Fibroblast of the aortic adventitia (primary cell): ENCODE measurements around the gene VAV2. TPM values are rescaled to one million over a fixed set of nuclear protein-coding genes. Genes with fewer than 3 reads are reported as not detected.

ENCODE experiments used
- DNase-seq: peaks from one replicate; pipeline ENCODE4 v3.0.0-alpha.2; 2010; ENCODE audit warnings: low read depth
- H3K4me3 ChIP-seq: 2 replicates; pipeline ENCODE4 v1.5.1; 2011; ENCODE audit warnings: low read depth, mild to moderate bottlenecking, control low read depth, low read length, moderate library complexity
- CTCF ChIP-seq: IDR thresholded peaks from 2 replicates; pipeline ENCODE4 v1.5.1; 2011; ENCODE audit warnings: mild to moderate bottlenecking, low read length, control low read depth, inconsistent platforms; ENCODE audit not compliant: insufficient read depth
- total RNA-seq: library from RNA; depleted of rRNA; stranded (reverse); fragments of >200 nt; gene quantifications from 2 replicates; pipeline ENCODE4 v1.2.3, GENCODE V29; 2012; ENCODE audit warnings: low replicate concordance

VAV2 gene
- total RNA-seq, 1 donor = 10.9 TPM

GRCh38 chr9:133932633-133933032 is 59.5 kb downstream of the VAV2 start:
- TF ChIP-seq CTCF = no peak
- H3K4me3 ChIP-seq = no peak overlapping the region

GRCh38 chr9:133932181-133932580 is 59.9 kb downstream of the VAV2 start:
- DNase-seq = peak; percentile 51
- no peak overlapping the region for H3K4me3 ChIP-seq
- no peak for TF ChIP-seq CTCF

More at GRCh38 chr9:133932633-133933032, 59.5 kb downstream of the VAV2 start:
- no peak for DNase-seq

GRCh38 chr9:133930682-133931485 is 61.2 kb downstream of the VAV2 start:
- H3K4me3 ChIP-seq = no peak overlapping the region

GRCh38 chr9:133930046-133930681 is 62.0 kb downstream of the VAV2 start:
- no peak overlapping the region for H3K4me3 ChIP-seq
- DNase-seq = no peak
- no peak for TF ChIP-seq CTCF

More at GRCh38 chr9:133930682-133931485, 61.2 kb downstream of the VAV2 start:
- TF ChIP-seq CTCF = no peak
- DNase-seq = no peak

GRCh38 chr9:133929599-133929998 is 62.5 kb downstream of the VAV2 start:
- no peak for TF ChIP-seq CTCF
- no peak for DNase-seq
- H3K4me3 ChIP-seq = no peak overlapping the region

GRCh38 chr9:133928248-133928764 is 63.8 kb downstream of the VAV2 start:
- no peak for DNase-seq
- H3K4me3 ChIP-seq = no peak overlapping the region
- TF ChIP-seq CTCF = no peak
